Chondrocyte (in vitro differentiated cells): ENCODE measurements around the gene CDK14. TPM values are rescaled to one million over a fixed set of nuclear protein-coding genes. Genes with fewer than 3 reads are reported as not detected.
A peak's percentile ranks its signal among the peaks of the same experiment; 100 is the strongest.
"Not testable (repeated sequence)": the region's sequence is repeated elsewhere in the genome, so short reads cannot be mapped to it uniquely, and the experiment has no call there.

Source experiments
- DNase-seq: peaks from one replicate; pipeline ENCODE4 v3.0.0; 2021; ENCODE audit warnings: mixed read lengths, low spot score
- H3K27ac Mint-ChIP-seq: one replicate; pipeline ENCODE4 v1.8.0; 2021; ENCODE audit warnings: mild to moderate bottlenecking, moderate library complexity, mixed read lengths; ENCODE audit not compliant: unreplicated experiment
- H3K27me3 Mint-ChIP-seq: 2 replicates; pipeline ENCODE4 v1.8.0; 2021; ENCODE audit warnings: low read depth, mixed read lengths
- H3K36me3 Mint-ChIP-seq: 2 replicates; pipeline ENCODE4 v1.8.0; 2021; ENCODE audit warnings: low read depth, mixed read lengths
- H3K4me1 Mint-ChIP-seq: 2 replicates; pipeline ENCODE4 v1.8.0; 2021; ENCODE audit warnings: low read depth, mild to moderate bottlenecking, mixed read lengths
- H3K4me3 Mint-ChIP-seq: one replicate; pipeline ENCODE4 v1.8.0; 2021; ENCODE audit warnings: mild to moderate bottlenecking, moderate library complexity, mixed read lengths; ENCODE audit not compliant: unreplicated experiment
- H3K9me3 Mint-ChIP-seq: 2 replicates; pipeline ENCODE4 v1.8.0; 2021; ENCODE audit warnings: low read depth, mixed read lengths
- CTCF ChIP-seq: fragments of 200-600 bp; sonication (generic); IDR thresholded peaks from 2 replicates; pipeline ENCODE4 v1.5.0; 2021; ENCODE audit warnings: antibody characterized with exemption, mild to moderate bottlenecking, moderate library complexity
- total RNA-seq: library from RNA; stranded (reverse); gene quantifications from 3 replicates; pipeline ENCODE4 v1.2.1, GENCODE V29; 2021

Gene CDK14
- total RNA-seq, 1 donor from 2014 or later = 61.4 TPM

GRCh38 chr7:90804370-90804769, 208.2 kb downstream of the CDK14 start:
- TF ChIP-seq CTCF = no peak
- Mint-ChIP-seq H3K9me3 (peaks cover 13% of the 10 kb centered on the region), H3K36me3 (peaks cover 21% of the 10 kb centered on the region), H3K27me3 (no peaks in the 10 kb centered on the region), H3K27ac (peak overlapping the region; percentile 63), H3K4me1 (peaks cover 35% of the 10 kb centered on the region), H3K4me3 (no peak overlapping the region)
- no peak for DNase-seq

GRCh38 chr7:90815552-90815951, 219.4 kb downstream of the CDK14 start:
- DNase-seq, H3K36me3 Mint-ChIP-seq, H3K4me3 Mint-ChIP-seq, H3K27me3 Mint-ChIP-seq, H3K9me3 Mint-ChIP-seq: not testable (repeated sequence)
- H3K27ac Mint-ChIP-seq = peak overlapping the region; percentile 56
- H3K4me1 Mint-ChIP-seq = peaks cover 37% of the 10 kb centered on the region

- no peak for DNase-seq
- TF ChIP-seq CTCF = no peak
- no peak overlapping the region for H3K4me3 Mint-ChIP-seq
- H3K9me3 Mint-ChIP-seq = peaks cover 10% of the 10 kb centered on the region
- no peaks in the 10 kb centered on the region for H3K27me3 Mint-ChIP-seq
- H3K27ac Mint-ChIP-seq = peak overlapping the region; percentile 93
- H3K4me1 Mint-ChIP-seq = peaks cover 45% of the 10 kb centered on the region
- peaks cover 4% of the 10 kb centered on the region for H3K36me3 Mint-ChIP-seq
Measured at GRCh38 chr7:90816511-90817142, 220.5 kb downstream of the CDK14 start.

GRCh38 chr7:90817151-90817550, 221.0 kb downstream of the CDK14 start:
- TF ChIP-seq CTCF = no peak
- Mint-ChIP-seq H3K4me3 (no peak overlapping the region), H3K4me1 (peaks cover 50% of the 10 kb centered on the region), H3K27ac (peak overlapping the region; percentile 93), H3K9me3 (peaks cover 12% of the 10 kb centered on the region), H3K36me3 (peaks cover 2% of the 10 kb centered on the region), H3K27me3 (no peaks in the 10 kb centered on the region)
- no peak for DNase-seq

- peaks cover 2% of the 10 kb centered on the region for H3K36me3 Mint-ChIP-seq
- no peak for DNase-seq
- no peaks in the 10 kb centered on the region for H3K27me3 Mint-ChIP-seq
- H3K27ac Mint-ChIP-seq = peak overlapping the region; percentile 93
- H3K9me3 Mint-ChIP-seq = peaks cover 12% of the 10 kb centered on the region
- H3K4me3 Mint-ChIP-seq = no peak overlapping the region
- TF ChIP-seq CTCF = no peak
- peaks cover 55% of the 10 kb centered on the region for H3K4me1 Mint-ChIP-seq
Measured at GRCh38 chr7:90817846-90818245, 221.7 kb downstream of the CDK14 start.

- Mint-ChIP-seq H3K27me3 (no peaks in the 10 kb centered on the region), H3K9me3 (peaks cover 12% of the 10 kb centered on the region), H3K27ac (peak overlapping the region; percentile 93), H3K4me1 (peaks cover 55% of the 10 kb centered on the region), H3K36me3 (peaks cover 2% of the 10 kb centered on the region), H3K4me3 (no peak overlapping the region)
- no peak for DNase-seq
- no peak for TF ChIP-seq CTCF
Measured at GRCh38 chr7:90818341-90818740, 222.2 kb downstream of the CDK14 start.
